Measurements from ENCODE around the gene HTATSF1.

The HTATSF1 gene, protein sequence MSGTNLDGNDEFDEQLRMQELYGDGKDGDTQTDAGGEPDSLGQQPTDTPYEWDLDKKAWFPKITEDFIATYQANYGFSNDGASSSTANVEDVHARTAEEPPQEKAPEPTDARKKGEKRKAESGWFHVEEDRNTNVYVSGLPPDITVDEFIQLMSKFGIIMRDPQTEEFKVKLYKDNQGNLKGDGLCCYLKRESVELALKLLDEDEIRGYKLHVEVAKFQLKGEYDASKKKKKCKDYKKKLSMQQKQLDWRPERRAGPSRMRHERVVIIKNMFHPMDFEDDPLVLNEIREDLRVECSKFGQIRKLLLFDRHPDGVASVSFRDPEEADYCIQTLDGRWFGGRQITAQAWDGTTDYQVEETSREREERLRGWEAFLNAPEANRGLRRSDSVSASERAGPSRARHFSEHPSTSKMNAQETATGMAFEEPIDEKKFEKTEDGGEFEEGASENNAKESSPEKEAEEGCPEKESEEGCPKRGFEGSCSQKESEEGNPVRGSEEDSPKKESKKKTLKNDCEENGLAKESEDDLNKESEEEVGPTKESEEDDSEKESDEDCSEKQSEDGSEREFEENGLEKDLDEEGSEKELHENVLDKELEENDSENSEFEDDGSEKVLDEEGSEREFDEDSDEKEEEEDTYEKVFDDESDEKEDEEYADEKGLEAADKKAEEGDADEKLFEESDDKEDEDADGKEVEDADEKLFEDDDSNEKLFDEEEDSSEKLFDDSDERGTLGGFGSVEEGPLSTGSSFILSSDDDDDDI

DNA sequence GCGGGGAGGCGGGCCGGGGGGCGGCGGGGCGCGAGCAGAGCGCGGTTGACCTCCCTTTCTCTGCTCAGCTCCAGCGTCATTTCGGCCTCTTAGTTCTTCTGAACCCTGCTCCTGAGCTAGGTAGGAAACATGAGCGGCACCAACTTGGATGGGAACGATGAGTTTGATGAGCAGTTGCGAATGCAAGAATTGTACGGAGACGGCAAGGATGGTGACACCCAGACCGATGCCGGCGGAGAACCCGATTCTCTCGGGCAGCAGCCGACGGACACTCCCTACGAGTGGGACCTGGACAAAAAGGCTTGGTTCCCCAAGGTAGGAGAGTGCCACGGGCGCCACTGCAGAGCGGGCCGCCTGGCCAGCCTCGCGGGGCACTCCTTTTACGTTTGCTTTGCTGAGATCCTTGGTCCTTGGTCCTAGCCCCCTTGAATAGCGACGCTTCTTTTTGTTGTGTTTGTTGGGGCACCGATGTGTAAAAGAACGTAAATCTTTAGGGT lies at the start of gene HTATSF1:
Gene HTATSF1 (plus strand): TSS at position 37 of the 497 bp plus-strand sequence. CDS start 93 bp downstream, at position 130.
- DNase-seq = no peak

DNA sequence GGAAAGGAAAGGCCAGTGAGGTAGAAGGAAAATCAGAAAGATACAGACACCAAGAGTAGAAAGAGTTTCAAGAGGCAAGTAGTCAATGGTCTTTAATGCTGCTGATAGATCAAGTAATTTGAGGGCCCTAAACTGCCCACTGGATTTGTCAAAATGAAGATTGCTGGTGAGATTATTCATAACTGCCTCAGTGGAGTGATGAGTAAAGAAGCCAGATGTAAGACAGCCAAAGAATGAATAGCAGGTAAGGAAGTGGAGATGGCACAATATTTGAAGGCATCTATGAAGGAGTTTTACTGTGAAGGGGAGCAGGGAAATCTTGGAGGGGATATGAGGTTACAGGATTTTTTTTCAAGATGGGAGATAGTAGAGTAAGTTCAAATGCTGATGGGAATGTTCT lies 49.4 kb upstream of the HTATSF1 start:
- DNase-seq = no peak

DNA sequence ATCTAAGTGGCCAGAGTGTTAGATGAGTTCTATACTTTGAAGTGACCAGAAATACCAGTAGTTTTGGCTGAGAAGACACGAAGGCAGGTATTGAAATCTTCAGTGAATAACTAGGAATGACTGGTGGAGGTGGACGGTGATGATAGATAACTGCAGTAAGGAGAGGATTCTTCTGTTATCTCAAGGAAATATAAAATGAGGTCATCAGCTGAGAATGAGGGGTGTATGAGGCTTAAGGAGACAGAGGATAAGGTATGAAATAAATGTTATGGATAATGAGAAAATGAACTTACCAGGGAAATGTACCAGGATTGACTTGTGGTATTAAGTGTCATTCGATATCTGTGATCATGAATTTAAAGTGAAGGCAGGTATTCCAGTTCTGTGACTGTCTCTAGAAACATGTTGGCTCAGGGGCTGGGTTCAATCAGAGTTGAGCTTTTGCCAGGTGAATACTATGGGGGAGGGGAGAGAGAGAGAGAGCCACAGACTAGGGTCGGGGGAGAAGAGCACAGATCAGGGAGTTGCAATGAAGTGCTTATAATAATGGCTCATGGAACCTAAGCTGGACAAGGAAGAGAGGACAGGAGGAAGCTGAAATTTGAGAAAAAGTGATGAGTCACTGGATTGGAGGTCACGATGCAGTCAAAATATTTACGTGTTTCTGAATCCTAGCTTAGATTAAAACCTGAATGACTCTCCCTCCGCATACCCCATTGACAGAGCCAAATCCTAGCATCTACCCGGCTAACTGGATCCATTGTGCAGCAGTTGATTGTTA lies 47.2 kb upstream of the HTATSF1 start:
- no peak for DNase-seq

DNA sequence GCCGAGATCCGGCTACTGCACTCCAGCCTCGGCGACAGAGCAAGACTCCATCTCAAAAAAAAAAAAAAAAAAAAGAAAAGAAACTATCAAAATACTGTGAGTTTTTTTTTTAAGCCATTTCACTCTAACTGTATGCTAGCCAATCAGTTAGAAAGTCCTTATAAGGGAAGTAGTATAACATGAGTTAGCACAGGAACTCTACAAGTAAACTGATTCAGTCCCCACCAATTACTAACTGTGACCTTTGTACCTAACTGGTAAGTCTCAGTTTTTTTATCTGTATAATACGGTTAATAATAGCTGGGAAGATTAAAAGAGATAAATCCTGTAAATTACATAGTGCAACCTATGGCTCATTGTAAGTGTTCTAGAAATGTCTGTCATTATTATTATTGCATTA lies 44.8 kb upstream of the HTATSF1 start:
- DNase-seq = no peak

DNA sequence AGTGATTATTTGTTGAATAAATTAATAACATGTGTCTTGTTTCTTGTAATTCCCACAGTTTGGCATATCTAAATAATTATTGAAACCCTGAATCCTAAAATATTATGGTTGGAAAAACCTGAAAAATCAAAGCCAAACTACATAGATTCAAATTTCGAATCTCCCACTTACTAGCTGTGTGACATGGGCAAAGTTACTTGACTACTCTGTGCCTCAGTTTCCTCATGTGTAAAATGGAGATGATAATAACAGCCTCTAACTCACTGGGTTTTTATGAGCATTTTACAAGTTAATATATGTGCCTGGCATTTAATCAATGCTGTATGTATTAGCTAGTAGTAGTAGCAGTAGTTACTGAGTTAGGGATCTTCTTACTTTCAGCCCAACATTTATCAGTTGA lies 44.3 kb upstream of the HTATSF1 start:
- DNase-seq = no peak

DNA sequence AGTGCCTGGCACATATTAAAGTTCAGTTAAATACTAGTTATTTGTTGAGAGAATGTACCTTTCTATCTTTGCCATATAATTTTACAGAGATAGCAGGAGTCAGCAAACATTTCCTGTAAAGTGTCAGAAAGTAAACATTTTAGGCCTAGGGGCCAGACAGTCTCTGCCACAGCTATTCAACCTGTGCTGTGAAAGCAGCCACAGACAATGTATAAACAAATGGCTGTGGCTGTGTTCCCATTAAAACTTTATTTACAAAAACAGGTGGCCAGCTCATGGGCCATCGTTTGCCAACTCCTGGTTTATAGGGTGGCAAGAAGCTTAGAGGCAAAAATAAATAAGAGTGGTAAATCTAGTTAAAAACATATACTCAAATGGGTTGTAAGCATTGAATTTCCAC lies 43.6 kb upstream of the HTATSF1 start:
- DNase-seq = no peak

DNA sequence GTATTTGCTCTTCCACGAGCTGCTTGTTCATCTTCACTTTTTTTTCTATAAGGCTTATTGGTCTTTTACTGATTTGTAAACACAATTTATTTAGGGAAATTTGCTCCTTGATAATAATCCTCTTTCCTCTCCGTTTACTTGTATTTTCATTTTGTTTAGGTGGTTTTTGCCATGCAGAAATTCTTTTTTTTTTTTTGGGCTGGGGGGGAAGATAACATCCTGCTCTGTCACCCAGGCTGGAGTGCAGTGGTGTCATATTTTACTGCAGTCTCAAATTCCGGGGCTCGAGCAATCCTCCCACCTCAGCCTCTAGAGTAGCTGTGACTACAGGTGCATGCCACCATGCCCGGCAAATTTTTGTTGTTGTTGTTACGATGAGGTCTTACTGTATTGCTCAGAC lies 41.3 kb upstream of the HTATSF1 start:
- DNase-seq = no peak

DNA sequence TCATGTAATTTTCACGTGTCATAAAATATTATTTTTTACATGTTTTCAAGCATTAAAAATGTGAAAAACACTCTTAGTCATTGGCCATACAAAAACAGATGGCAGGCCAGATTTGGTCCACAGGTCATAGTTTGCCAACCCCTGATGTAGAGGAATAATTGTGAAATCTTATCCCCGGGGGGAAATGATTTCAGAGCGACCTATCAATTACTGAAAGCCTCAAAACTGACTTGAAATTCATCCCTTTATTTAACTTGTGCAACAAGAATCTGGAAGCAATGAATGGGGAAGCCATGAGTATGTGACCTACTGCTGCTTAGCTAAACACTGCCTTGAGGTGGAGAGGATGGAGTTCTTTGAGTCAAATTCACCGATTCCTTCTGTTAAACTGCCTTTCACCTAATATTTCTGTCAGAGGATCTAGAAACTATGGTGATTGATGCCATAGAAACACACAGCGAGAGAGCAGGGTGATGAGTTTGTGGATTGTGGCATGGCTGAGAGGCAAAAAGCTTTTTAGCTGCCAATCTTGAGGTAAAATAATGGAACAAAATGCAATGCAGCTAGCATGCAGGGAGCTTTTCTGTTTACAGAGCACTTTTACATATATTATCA lies 40.0 kb upstream of the HTATSF1 start:
- no peak for DNase-seq

DNA sequence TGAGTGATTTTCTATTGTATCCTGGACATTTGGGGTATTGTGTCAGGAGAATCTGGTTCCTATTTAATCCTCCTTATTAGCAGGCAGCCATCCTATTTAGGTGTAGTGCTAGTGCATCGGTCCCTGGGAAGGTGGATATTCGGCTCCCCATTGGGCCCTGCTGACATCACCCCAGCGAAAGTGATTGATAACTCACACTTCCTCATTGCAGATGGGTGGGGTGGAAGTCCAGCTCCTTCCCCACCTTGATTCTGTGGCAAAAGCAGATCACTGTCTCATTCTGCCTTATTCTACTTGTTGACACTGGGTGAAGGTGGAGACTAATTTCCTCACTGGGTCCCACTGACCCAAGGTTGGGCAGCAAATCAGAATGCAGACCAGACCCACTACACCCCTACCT lies 32.8 kb upstream of the HTATSF1 start:
- no peak for DNase-seq

DNA sequence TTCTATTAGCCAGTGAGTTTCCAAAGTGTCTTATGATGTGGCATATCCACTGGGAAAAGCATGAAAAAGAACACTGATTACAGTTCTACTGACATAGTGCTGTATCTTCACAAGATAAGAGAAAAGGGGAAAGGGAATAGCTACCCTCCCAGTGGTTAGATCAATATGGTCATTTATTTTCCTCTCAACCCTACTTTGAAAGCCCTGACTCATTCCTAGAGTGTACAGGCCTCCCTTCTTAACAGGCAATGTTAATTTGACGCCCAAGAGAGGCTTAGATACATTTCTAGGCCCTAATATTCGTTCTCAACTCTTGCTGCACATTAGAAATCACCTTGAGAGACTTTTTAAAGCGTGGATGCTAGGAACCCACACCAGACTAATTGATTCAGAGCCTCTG lies 30.1 kb upstream of the HTATSF1 start:
- no peak for DNase-seq

DNA sequence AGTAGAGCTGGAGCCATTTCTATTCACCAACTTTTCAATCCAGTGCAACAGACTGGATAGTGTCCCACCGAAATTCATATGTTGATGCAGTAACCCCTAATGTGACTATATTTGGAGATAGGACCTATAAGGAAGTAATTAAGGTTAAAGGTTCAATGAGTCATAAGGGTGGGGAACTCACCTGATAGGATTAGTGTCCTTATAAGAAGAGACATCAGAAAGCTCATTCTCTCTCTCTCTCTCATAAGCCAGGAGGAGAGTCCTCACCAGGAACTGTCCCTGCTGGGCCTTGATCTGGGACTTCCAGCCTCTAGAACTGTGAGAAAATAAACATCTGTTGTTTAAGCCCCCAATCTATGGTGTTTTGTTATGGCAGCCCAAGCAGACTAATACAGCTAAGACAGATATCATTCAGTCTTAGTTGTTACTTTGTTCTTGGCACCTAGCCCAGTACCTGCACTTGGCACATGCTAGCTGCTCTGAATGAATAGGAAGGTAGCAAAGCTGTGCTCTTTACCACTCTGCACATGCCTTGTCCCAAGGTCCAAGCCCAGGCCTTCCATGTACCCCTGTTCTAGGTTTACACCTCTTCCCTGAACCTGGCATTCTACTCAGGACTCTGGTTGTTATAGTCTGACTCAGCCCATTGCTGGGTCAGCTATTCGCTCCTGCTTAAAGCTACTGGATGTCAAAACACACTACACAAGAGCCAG lies 28.8 kb upstream of the HTATSF1 start:
- no peak for DNase-seq

DNA sequence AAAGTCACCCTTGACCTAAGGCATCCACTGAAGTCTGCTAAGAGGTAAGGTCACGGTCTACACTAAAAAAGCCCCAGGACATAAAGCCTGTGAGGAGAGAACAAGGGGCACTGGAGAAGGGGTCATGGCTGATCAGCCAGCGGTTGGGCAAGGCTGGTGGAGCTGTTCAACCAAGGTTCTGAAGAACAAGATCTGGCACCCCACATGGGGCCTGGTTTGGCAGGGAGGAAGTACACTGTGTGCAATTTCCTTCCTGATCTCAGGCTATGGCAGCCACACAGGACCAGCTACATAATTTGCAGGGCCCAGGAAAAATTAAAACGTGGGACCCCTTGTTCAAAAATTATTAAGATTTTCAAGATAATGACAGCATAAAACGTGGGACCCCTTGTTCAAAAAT lies 23.7 kb upstream of the HTATSF1 start:
- no peak for DNase-seq

DNA sequence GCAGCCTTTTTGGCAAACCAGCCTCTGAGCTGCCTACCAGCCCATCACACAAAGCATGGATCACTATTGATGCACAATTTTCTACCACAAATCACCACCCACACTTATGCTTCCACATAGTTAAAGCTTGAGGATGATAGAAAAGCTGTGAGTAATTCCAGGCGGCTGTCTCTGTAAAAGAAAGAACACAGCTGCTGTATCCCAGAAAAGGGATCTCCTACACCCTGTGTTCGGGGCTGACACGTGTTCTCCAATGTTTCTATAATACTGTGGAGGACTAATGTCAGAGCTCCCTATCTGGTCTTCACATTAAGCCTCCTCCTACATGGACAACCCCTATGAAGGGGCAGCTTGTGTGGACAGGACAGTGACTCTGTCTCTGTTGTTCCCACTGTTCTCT lies 22.2 kb upstream of the HTATSF1 start:
- DNase-seq = no peak

DNA sequence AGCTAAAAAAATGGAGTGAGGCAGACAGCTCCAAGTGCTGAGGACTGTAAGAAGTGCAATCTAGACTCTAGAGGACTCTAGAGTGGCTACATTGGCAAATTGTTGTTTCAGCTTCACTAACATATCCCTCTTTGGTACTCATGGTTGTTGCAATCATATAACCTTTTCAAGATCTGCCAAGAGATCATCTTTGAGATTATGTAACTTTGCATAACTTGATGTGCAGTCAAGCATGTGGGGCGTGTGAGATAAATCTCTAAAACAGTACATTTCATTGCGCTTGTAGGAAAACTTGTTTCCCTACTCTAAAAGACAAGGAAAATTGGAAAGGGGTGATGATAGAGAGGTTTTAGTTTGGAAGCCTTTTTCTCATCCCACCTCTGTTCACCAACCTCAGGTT lies 20.9 kb upstream of the HTATSF1 start:
- no peak for DNase-seq

DNA sequence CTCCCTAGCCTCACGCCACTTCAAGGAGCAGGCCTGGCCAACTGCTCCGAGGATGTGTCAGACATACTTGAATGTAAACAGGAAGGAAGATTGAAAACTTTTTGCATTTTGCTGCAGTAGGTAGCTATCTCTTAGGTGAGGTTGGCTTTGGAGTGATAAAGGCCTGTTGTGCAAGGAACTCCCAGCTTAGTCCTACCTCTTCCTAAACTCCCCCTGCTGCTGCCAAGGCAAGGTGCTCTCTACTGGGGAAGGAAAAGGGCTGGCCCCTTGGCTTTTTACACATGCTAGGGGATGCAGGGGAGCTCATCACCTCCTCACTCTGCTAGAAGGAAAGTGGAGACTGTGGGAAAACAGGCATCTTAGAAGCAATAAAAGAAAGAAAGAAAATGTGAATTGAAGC lies 20.4 kb upstream of the HTATSF1 start:
- peak; percentile 6 for DNase-seq

DNA sequence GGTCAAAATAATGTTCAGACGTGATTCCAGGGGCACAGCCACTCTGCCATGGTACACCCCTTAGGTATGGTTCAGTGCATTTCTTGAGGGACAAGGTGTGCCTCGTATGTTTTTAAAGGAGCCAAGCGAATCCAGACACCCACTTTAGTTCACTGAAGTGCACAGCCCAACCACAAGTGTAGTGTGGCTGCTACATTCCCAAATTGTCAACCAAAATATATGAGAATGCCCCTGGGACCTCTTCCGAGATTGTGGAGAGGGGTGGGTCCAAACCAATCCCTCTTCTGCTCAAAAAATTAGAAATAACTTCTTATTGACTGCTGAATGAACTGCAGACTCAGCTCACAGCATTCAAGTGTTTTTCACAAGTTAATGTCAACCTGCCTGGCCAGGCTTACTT lies 17.0 kb upstream of the HTATSF1 start:
- DNase-seq = no peak

DNA sequence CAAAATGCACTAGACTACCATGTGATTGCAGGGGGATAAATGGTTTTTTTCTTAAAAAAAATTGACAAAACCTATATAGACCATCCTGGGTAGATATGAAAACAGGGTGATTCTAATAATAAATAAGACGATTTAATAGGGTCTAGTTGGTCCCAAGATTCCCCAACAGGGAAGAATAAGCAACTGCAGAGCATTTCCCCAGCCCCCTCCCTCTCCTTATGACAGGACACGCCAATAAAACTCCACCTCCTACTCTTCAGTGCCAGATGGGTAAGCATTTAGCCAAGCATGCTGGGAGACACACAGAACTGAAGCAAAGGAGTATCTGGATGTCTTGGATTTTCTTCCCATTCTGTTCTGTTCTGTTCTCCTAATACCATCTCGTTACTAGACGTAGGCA lies 9.7 kb upstream of the HTATSF1 start, which contains the start of gene BRS3:
Gene BRS3 (plus strand): TSS at position 301 of the 400 bp plus-strand sequence. CDS start 168 bp downstream, outside the sequence.
- no peak for DNase-seq

DNA sequence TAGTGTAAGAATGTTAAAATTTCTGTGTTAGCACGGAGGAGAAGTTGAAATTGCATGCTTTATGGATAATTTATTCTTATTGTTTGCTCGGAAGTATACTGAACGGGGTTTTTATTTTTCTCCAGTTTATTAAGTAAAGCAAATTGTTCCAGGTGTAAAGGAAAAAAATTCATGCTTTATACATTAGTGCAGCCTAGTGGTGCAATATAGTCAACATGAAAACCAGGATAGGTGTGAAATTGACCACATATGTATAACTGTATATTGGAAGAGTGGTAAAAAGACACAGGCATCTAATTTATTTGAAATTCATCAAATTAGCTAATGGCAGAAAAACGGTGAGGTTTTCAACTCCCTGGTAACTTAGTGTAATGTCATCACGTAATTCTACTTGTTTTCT lies 8.7 kb upstream of the HTATSF1 start:
- DNase-seq = no peak

DNA sequence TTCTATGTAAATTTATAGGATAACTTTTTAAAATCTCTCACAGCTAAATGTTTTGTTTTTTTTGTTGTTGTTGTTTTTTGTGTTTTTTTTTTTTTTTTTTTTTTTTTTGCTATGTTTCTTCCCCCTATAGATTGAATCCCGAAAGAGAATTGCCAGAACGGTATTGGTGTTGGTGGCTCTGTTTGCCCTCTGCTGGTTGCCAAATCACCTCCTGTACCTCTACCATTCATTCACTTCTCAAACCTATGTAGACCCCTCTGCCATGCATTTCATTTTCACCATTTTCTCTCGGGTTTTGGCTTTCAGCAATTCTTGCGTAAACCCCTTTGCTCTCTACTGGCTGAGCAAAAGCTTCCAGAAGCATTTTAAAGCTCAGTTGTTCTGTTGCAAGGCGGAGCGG lies 5.6 kb upstream of the HTATSF1 start:
- no peak for DNase-seq

DNA sequence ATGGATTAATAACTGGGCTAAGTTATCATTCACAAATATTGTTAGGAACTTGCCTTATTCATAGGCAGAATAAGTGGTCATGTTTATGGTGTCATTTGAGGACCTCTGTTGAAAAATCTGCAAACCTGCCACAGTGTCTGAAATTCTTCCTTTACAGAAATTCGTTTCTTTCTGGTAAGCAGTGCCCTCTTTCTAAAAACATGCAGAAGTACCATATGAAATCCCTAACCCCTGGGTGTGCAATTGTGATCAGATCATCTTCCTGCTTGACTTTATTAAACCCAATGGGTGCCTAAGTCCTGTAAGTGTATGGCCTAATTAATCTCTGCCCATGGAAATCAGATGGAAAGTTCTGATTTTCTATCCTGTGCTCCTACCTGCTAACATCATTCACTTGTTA lies 4.4 kb upstream of the HTATSF1 start:
- DNase-seq = no peak

DNA sequence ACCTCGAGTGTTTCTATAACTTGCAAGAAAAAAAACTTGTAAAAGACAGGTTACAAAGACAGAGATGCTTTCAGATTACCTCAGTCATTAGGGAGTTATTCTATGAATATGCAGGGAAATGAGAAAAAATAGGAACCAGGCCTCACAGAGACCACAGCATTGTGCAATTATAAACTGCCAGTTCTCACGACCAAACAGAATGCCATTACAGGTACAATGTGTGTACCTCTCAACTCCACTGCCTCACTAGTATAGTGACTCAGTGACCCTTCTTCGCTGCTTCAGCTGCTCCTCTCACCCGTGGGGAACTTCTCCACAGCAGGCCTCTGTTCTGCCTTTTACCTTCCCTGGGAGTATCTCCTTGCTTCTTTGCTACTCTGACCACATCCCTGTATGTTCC lies 2.3 kb upstream of the HTATSF1 start:
- DNase-seq = no peak

DNA sequence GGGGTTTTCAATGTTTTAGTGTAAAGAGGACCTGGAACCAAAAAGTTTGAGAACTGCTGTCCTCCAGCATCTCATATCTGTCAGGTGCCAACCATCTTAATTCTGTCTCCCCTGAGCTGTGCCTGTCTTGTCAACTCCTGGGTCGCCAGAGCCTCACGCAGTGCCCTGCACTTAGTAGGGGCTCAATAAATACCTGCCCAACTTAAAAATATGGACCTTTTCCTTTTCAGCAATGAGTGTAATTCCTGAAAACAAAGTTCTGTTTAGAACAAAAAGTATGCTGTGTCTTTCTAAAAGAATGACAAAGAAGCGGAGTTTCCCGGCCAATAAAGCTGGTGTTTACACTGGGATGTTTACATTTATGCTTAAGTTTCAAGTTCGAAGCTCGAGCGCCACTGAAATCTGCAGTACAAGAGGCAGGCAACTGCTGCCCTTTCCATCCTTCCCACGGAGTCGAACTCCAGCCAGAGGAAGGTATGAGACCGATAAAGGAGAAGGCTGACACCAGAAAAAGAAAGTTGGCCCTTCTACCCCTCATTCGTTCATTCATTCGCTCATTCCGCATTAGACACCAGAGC lies 1.1 kb upstream of the HTATSF1 start:
- no peak for DNase-seq
